GM23338 (cell line): Measurements from ENCODE around the gene SETBP1. TPM values are rescaled to one million over a fixed set of nuclear protein-coding genes. Genes with fewer than 3 reads are reported as not detected.

Source experiments
- ATAC-seq: fragments of 200-7000 bp; cut with Tn5 transposase; 3 replicates; pipeline ENCODE4 v1.9.1; 2020
- DNase-seq: peaks from one replicate; pipeline ENCODE4 v3.0.0-alpha.2; 2015; ENCODE audit warnings: low spot score
- H2AFZ ChIP-seq: fragments of 200-600 bp; sonication (generic); 2 replicates; pipeline ENCODE4 v1.8.0; 2016; ENCODE audit warnings: antibody characterized with exemption, mild to moderate bottlenecking, moderate library complexity
- H3F3A ChIP-seq: fragments of 200-600 bp; sonication (generic); replicated peaks from 2 replicates; pipeline ENCODE4 v1.8.0; 2017; ENCODE audit warnings: antibody characterized with exemption, mixed run types, low read depth
- H3K27ac ChIP-seq: fragments of 200-600 bp; sonication (generic); 2 replicates; pipeline ENCODE4 v1.6.1; 2016; ENCODE audit warnings: low read depth
- H3K27me3 ChIP-seq: fragments of 200-600 bp; sonication (generic); 2 replicates; pipeline ENCODE4 v1.8.0; 2016; ENCODE audit warnings: mild to moderate bottlenecking, mixed run types, moderate library complexity; ENCODE audit not compliant: insufficient read depth
- H3K36me3 ChIP-seq: fragments of 200-600 bp; sonication (generic); 2 replicates; pipeline ENCODE4 v1.8.0; 2016; ENCODE audit warnings: mild to moderate bottlenecking; ENCODE audit not compliant: insufficient read depth
- H3K4me1 ChIP-seq: fragments of 200-600 bp; sonication (generic); 2 replicates; pipeline ENCODE4 v1.8.0; 2016; ENCODE audit warnings: mild to moderate bottlenecking, moderate library complexity; ENCODE audit not compliant: insufficient read depth
- H3K4me2 ChIP-seq: fragments of 200-600 bp; sonication (generic); 2 replicates; pipeline ENCODE4 v1.7.1; 2017; ENCODE audit warnings: mixed run types
- H3K4me3 ChIP-seq: fragments of 200-600 bp; sonication (generic); 2 replicates; pipeline ENCODE4 v1.6.1; 2016; ENCODE audit warnings: mixed run types
- H3K79me2 ChIP-seq: fragments of 200-600 bp; sonication (generic); replicated peaks from 2 replicates; pipeline ENCODE4 v1.8.0; 2017; ENCODE audit warnings: mild to moderate bottlenecking; ENCODE audit not compliant: insufficient read depth
- H3K9me2 ChIP-seq: fragments of 200-600 bp; sonication (generic); 2 replicates; pipeline ENCODE4 v1.8.0; 2017; ENCODE audit not compliant: insufficient read depth
- H4K20me1 ChIP-seq: fragments of 200-600 bp; sonication (generic); replicated peaks from 2 replicates; pipeline ENCODE4 v1.8.0; 2017; ENCODE audit warnings: mild to moderate bottlenecking; ENCODE audit not compliant: insufficient read depth
- H3K27ac Mint-ChIP-seq: 2 replicates; pipeline ENCODE4 v1.8.0; 2020; ENCODE audit warnings: inconsistent platforms, mild to moderate bottlenecking, moderate library complexity, mixed read lengths
- H3K27me3 Mint-ChIP-seq: 3 replicates; pipeline ENCODE4 v1.8.0; 2022; ENCODE audit warnings: low read depth, mild to moderate bottlenecking, moderate library complexity, mixed read lengths, inconsistent platforms; ENCODE audit not compliant: insufficient read depth, poor library complexity
- H3K36me3 Mint-ChIP-seq: 3 replicates; pipeline ENCODE4 v1.8.0; 2021; ENCODE audit warnings: low read depth, mild to moderate bottlenecking, inconsistent platforms, moderate library complexity, mixed read lengths
- H3K4me1 Mint-ChIP-seq: 3 replicates; pipeline ENCODE4 v1.8.0; 2020; ENCODE audit warnings: mild to moderate bottlenecking, inconsistent platforms, mixed read lengths
- H3K4me3 Mint-ChIP-seq: 3 replicates; pipeline ENCODE4 v1.8.0; 2021; ENCODE audit warnings: moderate library complexity, mild to moderate bottlenecking, inconsistent platforms, mixed read lengths
- H3K9me3 Mint-ChIP-seq: 3 replicates; pipeline ENCODE4 v1.8.0; 2020; ENCODE audit warnings: moderate library complexity, mild to moderate bottlenecking, inconsistent platforms, mixed read lengths
- CREB1 ChIP-seq: fragments of 250-450 bp; sonication (Bioruptor Pico); IDR thresholded peaks from 2 replicates; pipeline ENCODE4 v1.5.0; 2020; ENCODE audit warnings: low read depth, mild to moderate bottlenecking, moderate library complexity
- EZH2 ChIP-seq: fragments of 200-600 bp; sonication (generic); IDR thresholded peaks from one replicate; pipeline ENCODE4 v1.8.0; 2017; ENCODE audit warnings: antibody characterized with exemption, mild to moderate bottlenecking, low read depth; ENCODE audit not compliant: unreplicated experiment
- EZH2phosphoT487 ChIP-seq: fragments of 200-600 bp; sonication (generic); IDR thresholded peaks from one replicate; pipeline ENCODE4 v1.8.1; 2018; ENCODE audit warnings: antibody characterized with exemption; ENCODE audit not compliant: unreplicated experiment
- JUNB ChIP-seq: IDR thresholded peaks from one replicate; pipeline ENCODE4 v1.6.1; 2016; ENCODE audit warnings: antibody characterized with exemption; ENCODE audit not compliant: unreplicated experiment
- STAT1 ChIP-seq: IDR thresholded peaks from one replicate; pipeline ENCODE4 v1.6.1; 2016; ENCODE audit warnings: antibody characterized with exemption; ENCODE audit not compliant: unreplicated experiment
- ZNF114 ChIP-seq: fragments of 250-450 bp; sonication (Bioruptor Pico); IDR thresholded peaks from 2 replicates; pipeline ENCODE4 v1.5.0; 2020; ENCODE audit warnings: mild to moderate bottlenecking, moderate library complexity
- ZNF331 ChIP-seq: fragments of 250-450 bp; sonication (Bioruptor Pico); IDR thresholded peaks from 2 replicates; pipeline ENCODE4 v1.5.0; 2020; ENCODE audit warnings: low read depth, mild to moderate bottlenecking, moderate library complexity
- polyA plus RNA-seq: library from polyadenylated mRNA; unstranded; fragments of >200 nt; fragmentation: Nextera tagmentation; extraction: Ambion mirVana; gene quantifications from 2 replicates; pipeline ENCODE4 v1.2.1, GENCODE V29; 2016
- total RNA-seq: library from RNA; depleted of rRNA; stranded (reverse); fragments of >200 nt; shearing (Covaris generic); gene quantifications from 2 replicates; pipeline ENCODE4 v1.2.3, GENCODE V29; 2014
- TF ChIP-seq, protein P1 (sequence below): fragments of 250-450 bp; sonication (Bioruptor Pico); IDR thresholded peaks from 2 replicates; pipeline ENCODE4 v1.5.0; 2020; ENCODE audit warnings: mild to moderate bottlenecking, moderate library complexity
- TF ChIP-seq, protein P2 (sequence below): IDR thresholded peaks from one replicate; pipeline ENCODE4 v1.6.1; 2018; ENCODE audit warnings: antibody characterized with exemption; ENCODE audit not compliant: unreplicated experiment
- TF ChIP-seq, protein P3 (sequence below): IDR thresholded peaks from 2 replicates; pipeline ENCODE4 v1.6.1; 2016; ENCODE audit warnings: antibody characterized with exemption

SETBP1 gene
- total and polyA plus RNA-seq, 2 experiments from 2014 or later, result 1.6 to 5.5 TPM

DNA sequence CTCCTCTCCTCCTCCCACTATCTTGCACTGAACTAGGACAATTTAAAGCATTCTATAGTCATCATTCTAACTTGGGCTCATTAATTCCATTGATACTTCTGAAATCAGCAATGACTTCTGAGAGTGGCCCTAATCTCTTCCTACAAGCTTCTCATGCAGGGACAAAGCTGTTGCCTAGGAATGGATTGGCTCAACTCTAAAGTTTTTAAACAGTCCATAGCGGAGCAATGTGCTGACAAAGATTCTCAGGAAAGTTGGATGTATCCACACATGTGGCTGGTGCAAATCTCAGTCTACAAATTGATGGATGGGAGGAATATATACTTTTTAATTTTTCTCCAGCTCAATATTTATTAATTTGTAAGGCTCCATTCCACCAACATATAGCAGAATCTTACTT is 388.9 kb downstream of the SETBP1 start:
- Mint-ChIP-seq H3K36me3 (no peaks in the 10 kb centered on the region), H3K9me3 (no peaks in the 10 kb centered on the region), H3K4me1 (no peaks in the 10 kb centered on the region), H3K27me3 (no peaks in the 10 kb centered on the region), H3K4me3 (no peak overlapping the region), H3K27ac (no peak overlapping the region)
- Histone ChIP-seq H3K4me2 (no peak overlapping the region), H4K20me1 (no peaks in the 10 kb centered on the region), H3K36me3 (no peaks in the 10 kb centered on the region), H3K4me3 (no peak overlapping the region), H3K4me1 (no peaks in the 10 kb centered on the region), H3F3A (no peaks in the 10 kb centered on the region), H3K9me2 (peaks cover 2% of the 10 kb centered on the region; the same call in 1 of the 2 replicates), H3K79me2 (no peaks in the 10 kb centered on the region), H3K27me3 (no peaks in the 10 kb centered on the region), H3K27ac (no peak overlapping the region), H2AFZ (no peak overlapping the region)
- DNase-seq (no peak), ATAC-seq (no peak)
- TF ChIP-seq ZNF114 (CRISPR knock-in tag) (no peak), CREB1 (CRISPR knock-in tag) (no peak)

DNA sequence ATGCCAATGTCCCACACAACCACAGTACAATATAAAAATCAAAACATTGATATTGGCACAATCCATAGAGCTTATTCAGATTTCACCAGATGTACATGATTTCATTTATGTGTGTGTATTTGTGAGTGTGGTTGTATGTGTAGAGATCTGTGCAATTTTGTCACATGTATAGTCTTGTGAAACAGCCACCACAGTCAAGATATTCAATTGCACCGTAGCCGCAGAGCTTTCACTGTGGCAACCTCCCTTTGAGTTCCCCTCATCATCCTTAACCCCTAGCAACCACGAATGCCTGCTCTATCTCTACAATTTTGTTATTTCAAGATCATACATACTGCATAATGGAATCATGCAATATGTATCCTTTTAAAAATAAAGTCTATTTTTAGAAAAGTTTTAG is 391.3 kb downstream of the SETBP1 start:
- H3K4me1 ChIP-seq, result no peaks in the 10 kb centered on the region
- no peaks in the 10 kb centered on the region for H4K20me1 ChIP-seq
- no peak for ATAC-seq
- H3K4me2 ChIP-seq, result no peak overlapping the region
- no peaks in the 10 kb centered on the region for H3K36me3 ChIP-seq
- Mint-ChIP-seq H3K36me3 (no peaks in the 10 kb centered on the region), H3K27ac (no peak overlapping the region), H3K27me3 (no peaks in the 10 kb centered on the region), H3K4me3 (no peak overlapping the region), H3K4me1 (no peaks in the 10 kb centered on the region), H3K9me3 (no peaks in the 10 kb centered on the region)
- no peak overlapping the region for H3K27ac ChIP-seq
- DNase-seq, result no peak
- H2AFZ ChIP-seq, result no peak overlapping the region
- 0 out of 2 replicates have a peak, but pooled peaks cover 2% of the 10 kb centered on the region for H3K9me2 ChIP-seq
- H3K4me3 ChIP-seq, result no peak overlapping the region
- no peaks in the 10 kb centered on the region for H3F3A ChIP-seq
- no peaks in the 10 kb centered on the region for H3K27me3 ChIP-seq
- no peaks in the 10 kb centered on the region for H3K79me2 ChIP-seq
- TF ChIP-seq JUNB (no peak), CREB1 (CRISPR knock-in tag) (no peak), ZNF331 (CRISPR knock-in tag) (no peak), EZH2 (no peak), ZNF114 (CRISPR knock-in tag) (no peak), EZH2phosphoT487 (no peak), STAT1 (no peak)
- TF ChIP-seq, protein P1, sequence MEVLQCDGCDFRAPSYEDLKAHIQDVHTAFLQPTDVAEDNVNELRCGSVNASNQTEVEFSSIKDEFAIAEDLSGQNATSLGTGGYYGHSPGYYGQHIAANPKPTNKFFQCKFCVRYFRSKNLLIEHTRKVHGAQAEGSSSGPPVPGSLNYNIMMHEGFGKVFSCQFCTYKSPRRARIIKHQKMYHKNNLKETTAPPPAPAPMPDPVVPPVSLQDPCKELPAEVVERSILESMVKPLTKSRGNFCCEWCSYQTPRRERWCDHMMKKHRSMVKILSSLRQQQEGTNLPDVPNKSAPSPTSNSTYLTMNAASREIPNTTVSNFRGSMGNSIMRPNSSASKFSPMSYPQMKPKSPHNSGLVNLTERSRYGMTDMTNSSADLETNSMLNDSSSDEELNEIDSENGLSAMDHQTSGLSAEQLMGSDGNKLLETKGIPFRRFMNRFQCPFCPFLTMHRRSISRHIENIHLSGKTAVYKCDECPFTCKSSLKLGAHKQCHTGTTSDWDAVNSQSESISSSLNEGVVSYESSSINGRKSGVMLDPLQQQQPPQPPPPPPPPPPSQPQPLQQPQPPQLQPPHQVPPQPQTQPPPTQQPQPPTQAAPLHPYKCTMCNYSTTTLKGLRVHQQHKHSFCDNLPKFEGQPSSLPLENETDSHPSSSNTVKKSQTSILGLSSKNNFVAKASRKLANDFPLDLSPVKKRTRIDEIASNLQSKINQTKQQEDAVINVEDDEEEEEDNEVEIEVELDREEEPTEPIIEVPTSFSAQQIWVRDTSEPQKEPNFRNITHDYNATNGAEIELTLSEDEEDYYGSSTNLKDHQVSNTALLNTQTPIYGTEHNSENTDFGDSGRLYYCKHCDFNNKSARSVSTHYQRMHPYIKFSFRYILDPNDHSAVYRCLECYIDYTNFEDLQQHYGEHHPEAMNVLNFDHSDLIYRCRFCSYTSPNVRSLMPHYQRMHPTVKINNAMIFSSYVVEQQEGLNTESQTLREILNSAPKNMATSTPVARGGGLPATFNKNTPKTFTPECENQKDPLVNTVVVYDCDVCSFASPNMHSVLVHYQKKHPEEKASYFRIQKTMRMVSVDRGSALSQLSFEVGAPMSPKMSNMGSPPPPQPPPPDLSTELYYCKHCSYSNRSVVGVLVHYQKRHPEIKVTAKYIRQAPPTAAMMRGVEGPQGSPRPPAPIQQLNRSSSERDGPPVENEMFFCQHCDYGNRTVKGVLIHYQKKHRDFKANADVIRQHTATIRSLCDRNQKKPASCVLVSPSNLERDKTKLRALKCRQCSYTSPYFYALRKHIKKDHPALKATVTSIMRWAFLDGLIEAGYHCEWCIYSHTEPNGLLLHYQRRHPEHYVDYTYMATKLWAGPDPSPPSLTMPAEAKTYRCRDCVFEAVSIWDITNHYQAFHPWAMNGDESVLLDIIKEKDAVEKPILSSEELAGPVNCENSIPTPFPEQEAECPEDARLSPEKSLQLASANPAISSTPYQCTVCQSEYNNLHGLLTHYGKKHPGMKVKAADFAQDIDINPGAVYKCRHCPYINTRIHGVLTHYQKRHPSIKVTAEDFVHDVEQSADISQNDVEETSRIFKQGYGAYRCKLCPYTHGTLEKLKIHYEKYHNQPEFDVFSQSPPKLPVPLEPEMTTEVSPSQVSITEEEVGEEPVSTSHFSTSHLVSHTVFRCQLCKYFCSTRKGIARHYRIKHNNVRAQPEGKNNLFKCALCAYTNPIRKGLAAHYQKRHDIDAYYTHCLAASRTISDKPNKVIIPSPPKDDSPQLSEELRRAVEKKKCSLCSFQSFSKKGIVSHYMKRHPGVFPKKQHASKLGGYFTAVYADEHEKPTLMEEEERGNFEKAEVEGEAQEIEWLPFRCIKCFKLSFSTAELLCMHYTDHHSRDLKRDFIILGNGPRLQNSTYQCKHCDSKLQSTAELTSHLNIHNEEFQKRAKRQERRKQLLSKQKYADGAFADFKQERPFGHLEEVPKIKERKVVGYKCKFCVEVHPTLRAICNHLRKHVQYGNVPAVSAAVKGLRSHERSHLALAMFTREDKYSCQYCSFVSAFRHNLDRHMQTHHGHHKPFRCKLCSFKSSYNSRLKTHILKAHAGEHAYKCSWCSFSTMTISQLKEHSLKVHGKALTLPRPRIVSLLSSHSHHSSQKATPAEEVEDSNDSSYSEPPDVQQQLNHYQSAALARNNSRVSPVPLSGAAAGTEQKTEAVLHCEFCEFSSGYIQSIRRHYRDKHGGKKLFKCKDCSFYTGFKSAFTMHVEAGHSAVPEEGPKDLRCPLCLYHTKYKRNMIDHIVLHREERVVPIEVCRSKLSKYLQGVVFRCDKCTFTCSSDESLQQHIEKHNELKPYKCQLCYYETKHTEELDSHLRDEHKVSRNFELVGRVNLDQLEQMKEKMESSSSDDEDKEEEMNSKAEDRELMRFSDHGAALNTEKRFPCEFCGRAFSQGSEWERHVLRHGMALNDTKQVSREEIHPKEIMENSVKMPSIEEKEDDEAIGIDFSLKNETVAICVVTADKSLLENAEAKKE (CRISPR knock-in tag), result no peak
- TF ChIP-seq, protein P2, sequence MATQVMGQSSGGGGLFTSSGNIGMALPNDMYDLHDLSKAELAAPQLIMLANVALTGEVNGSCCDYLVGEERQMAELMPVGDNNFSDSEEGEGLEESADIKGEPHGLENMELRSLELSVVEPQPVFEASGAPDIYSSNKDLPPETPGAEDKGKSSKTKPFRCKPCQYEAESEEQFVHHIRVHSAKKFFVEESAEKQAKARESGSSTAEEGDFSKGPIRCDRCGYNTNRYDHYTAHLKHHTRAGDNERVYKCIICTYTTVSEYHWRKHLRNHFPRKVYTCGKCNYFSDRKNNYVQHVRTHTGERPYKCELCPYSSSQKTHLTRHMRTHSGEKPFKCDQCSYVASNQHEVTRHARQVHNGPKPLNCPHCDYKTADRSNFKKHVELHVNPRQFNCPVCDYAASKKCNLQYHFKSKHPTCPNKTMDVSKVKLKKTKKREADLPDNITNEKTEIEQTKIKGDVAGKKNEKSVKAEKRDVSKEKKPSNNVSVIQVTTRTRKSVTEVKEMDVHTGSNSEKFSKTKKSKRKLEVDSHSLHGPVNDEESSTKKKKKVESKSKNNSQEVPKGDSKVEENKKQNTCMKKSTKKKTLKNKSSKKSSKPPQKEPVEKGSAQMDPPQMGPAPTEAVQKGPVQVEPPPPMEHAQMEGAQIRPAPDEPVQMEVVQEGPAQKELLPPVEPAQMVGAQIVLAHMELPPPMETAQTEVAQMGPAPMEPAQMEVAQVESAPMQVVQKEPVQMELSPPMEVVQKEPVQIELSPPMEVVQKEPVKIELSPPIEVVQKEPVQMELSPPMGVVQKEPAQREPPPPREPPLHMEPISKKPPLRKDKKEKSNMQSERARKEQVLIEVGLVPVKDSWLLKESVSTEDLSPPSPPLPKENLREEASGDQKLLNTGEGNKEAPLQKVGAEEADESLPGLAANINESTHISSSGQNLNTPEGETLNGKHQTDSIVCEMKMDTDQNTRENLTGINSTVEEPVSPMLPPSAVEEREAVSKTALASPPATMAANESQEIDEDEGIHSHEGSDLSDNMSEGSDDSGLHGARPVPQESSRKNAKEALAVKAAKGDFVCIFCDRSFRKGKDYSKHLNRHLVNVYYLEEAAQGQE, result no peak
- TF ChIP-seq, protein P3, sequence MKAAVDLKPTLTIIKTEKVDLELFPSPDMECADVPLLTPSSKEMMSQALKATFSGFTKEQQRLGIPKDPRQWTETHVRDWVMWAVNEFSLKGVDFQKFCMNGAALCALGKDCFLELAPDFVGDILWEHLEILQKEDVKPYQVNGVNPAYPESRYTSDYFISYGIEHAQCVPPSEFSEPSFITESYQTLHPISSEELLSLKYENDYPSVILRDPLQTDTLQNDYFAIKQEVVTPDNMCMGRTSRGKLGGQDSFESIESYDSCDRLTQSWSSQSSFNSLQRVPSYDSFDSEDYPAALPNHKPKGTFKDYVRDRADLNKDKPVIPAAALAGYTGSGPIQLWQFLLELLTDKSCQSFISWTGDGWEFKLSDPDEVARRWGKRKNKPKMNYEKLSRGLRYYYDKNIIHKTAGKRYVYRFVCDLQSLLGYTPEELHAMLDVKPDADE, result no peak
